Measurements from ENCODE around the gene ERLEC1.
"Not testable (repeated sequence)": the region's sequence is repeated elsewhere in the genome, so short reads cannot be mapped to it uniquely, and the experiment has no call there.

The ERLEC1 gene, protein sequence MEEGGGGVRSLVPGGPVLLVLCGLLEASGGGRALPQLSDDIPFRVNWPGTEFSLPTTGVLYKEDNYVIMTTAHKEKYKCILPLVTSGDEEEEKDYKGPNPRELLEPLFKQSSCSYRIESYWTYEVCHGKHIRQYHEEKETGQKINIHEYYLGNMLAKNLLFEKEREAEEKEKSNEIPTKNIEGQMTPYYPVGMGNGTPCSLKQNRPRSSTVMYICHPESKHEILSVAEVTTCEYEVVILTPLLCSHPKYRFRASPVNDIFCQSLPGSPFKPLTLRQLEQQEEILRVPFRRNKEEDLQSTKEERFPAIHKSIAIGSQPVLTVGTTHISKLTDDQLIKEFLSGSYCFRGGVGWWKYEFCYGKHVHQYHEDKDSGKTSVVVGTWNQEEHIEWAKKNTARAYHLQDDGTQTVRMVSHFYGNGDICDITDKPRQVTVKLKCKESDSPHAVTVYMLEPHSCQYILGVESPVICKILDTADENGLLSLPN

DNA sequence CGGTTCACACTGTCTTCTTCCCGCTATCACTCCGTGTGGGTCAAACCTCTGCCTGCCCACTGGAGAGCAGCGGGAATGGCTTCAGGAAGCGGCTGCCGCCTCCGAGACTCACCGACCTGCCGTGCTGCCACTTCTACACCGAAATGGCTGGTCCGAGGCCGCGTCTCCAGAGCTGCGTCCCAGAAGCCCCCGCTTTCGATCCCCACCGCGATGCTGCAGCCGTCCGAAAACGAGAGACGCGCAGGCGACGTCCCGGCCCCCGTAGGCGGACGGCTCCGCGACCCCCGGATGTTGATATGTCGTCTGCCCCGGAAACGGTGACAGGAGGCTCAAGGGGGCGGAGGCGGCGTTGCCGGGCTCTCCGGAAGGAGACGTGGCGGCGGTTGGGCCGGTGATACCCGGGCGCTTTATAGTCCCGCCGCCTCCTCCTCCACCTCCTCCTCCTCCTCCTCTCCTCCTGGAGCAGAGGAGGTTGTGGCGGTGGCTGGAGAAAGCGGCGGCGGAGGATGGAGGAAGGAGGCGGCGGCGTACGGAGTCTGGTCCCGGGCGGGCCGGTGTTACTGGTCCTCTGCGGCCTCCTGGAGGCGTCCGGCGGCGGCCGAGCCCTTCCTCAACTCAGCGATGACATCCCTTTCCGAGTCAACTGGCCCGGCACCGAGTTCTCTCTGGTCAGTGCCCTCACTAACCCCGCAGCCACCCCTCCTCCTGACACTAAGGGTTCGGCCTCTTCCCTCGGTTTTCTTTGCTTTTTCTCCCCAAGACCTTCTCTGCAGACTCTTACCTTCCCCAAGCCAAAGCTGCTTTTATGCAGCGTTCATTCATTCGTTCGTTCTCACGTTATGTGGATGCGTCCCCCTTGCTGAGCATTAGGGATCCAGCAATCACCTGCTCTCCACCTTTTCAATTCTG, at the start of gene ERLEC1, which contains the start of gene ASB3:
Gene ERLEC1 (plus strand): TSS at position 340 of the 909 bp plus-strand sequence. CDS start 167 bp downstream, at position 507.
Gene ASB3 (minus strand): TSS at position 249 of the 909 bp plus-strand sequence. CDS start 21,381 bp downstream, outside the sequence.
- no peak for FAIRE-seq

- FAIRE-seq, result no peak
Observed at GRCh38 chr2:53737091-53737490, 49.8 kb upstream of the ERLEC1 start.

DNA sequence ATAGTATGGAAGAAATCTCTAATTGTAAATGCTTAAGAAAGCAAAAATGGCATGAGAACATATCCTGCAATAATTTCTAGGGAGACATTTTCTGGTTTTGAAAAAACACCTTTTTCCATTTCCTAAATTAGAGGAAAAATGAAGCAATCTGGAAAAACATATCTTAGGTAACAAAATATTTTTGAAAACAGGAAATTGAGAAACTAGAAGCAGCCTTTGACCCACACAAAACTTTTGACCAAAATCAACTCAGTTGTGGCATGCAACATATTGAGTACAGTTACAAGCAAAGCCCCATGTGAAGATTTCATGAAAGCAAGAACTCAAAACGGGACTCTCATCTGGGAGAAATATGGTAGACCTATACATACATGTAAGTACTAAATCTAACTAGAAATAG, 47.8 kb upstream of the ERLEC1 start:
- FAIRE-seq, result no peak

- no peak for FAIRE-seq
Observed at GRCh38 chr2:53740170-53740569, 46.7 kb upstream of the ERLEC1 start.

DNA sequence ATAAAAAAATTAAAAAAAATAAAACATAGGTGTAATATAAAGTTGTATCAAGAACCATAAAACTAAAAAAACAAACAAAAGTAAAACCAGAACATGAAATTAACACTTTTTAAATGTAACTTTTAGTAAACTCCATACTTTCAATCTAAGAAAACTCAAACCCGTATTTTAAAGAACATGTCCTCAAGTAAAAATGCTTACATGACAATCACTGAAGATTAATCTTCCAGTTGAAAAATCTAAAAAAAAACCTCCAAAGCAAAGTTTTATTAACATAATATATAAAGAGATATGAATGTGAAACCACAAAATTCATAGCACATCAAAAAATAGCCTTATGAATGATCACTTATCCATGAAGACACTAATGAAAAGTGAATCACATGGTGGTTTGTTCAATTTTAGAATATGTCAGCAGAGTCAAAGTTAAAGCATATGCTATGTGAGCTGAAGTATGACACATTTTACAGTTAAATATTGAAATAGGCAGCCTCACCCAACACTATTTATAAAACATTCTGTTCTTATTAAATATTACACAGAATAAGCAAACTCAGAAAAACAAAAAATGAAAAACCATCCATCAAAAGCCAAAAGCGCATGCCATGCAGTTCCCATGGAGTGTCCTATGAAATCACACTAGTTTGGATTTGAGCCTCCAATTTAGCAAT, 42.3 kb upstream of the ERLEC1 start:
- peak; percentile 14 for FAIRE-seq

DNA sequence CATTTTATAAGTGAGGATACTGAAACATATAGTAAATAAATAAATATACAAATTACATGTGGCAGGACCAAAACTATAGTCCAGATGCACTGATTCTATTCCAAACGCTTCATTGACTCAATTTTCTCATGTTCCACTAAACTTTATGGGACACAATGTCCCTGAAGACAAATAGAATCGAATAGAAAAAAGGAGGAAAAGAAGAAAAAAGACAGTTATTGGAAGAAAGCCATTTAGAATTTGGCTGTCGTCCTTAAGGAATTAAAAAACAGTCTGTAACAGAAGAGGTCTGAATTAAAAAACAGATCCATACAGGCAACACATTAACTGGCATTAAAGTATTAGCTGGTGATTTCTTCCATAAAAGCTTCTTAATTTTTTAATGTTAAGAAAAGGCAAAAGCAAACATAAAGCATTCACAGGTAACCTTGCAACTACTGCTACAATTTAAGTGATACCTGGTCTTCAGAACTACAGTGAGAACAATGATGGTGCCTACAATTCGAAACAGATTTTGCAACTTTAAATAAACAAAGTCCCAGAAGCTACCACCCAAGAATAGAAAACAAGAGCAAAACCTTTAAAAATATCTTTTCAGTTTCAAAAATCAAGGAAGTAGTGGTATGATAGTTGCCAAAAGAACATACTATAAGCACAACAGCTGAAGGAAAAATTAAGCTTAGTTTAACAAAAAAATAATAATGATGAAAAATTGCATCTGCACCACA, 36.6 kb upstream of the ERLEC1 start:
- FAIRE-seq, result no peak

DNA sequence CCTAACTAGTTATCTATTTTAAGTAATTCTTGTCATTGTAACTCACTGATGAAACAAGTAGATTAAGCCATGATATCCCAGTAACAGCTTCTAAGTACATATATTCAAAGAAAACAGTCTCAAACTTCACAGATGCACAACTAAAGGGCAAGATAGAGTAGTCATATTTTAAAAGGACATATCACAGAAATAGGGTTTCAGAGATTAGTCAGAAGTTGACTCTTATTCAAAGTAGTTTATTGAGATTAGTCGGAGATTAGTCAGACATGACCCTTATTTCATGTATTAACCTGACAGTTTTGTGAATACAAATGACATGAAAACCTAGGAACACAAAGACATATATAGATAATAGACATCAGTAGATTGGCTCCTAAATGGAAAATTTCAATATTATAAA, 35.1 kb upstream of the ERLEC1 start:
- FAIRE-seq, result no peak

DNA sequence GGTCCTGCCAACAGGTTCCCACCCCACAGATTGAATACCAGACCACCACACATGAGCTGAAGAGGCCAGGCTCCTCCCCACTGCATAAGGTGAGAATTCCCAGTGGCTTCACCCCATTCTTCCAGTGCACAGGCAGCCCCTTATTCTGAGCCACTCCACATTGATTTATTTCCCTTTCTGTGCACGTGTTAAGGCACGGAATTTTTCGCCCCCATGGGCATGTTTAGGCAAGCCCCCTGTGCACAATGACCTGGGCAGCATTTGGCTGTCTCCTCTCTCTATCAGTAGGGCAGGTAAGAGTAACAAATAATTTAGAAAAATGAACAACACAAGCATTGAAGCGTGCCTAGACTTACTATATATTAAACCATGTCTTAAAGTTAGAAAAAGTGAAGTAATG, 34.5 kb upstream of the ERLEC1 start:
- FAIRE-seq, result no peak

DNA sequence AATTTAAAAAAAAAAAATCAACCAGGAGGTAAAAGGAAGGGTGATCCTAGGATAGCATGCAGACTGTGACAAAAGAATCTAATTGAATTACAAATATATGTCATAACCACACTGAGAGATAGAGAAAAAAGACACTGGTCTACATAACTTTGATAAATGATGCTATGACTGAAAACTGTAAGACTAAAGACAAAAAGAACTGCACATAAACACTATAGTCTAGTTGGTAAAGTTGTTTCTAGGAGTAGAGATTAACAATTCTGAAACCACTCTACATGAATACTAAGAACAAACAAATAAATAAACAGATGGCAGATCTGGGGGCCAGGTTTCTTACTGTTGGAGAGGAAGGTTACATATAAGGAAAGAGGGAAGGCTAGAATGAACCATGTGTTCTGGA, 33.8 kb upstream of the ERLEC1 start:
- no peak for FAIRE-seq

DNA sequence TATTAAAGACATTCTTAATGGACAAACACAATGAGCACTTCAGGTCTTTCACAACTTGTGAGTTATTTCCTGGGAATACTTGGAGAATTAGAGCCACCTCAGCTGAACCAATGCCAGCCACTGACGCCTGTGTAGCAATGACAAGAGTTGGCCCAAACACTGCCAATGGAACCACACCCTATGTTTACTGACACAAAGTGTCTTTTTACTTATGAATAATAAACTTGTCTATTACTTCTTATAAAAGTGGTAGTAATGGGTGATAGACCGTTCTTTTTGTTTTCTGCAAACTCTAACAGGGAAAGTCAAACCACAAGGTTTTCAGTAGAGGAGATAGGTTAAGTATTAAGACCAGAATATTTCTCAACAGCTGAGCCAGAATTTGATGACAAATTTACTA, 31.7 kb upstream of the ERLEC1 start:
- FAIRE-seq, result no peak

DNA sequence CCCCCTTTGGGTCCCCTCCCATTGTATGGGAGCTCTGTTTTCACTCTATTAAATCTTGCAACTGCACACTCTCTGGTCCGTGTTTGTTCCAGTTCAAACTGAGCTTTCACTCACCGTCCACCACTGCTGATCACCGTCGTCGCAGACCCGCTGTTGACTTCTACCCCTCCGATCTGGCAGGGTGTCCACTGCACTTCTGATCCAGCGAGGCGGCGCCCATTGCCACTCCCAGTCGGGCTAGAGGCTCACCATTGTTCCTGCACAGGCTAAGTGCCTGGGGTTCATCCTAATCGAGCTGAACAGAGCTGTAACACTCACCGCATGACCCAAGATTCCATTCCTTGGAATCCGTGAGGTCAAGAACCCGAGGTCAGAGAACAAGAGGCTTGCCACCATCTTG, 30.2 kb upstream of the ERLEC1 start:
- no peak for FAIRE-seq

GRCh38 chr2:53757206-53757605, 29.6 kb upstream of the ERLEC1 start:
- not testable (repeated sequence) for FAIRE-seq

DNA sequence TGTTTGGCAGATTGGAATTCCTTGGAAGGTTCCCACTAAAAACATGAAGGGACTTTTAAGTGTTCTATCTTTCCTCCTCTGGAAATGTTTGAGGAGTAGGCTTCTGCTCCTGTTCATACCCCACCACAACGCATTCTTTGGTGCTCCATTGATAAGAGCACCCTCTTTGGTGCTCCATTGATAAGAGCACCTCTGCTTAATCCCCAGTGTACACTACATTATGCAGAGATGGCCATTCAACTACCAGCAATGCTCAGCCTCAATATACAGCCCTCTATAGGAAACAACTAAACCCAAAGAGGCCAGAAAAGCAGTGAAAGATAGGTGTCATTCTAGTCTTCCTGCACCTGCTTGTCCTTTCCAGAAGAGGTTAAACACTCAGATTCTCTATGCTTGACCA, 21.1 kb upstream of the ERLEC1 start:
- FAIRE-seq, result no peak

- no peak for FAIRE-seq
Observed at GRCh38 chr2:53767405-53768241, 19.2 kb upstream of the ERLEC1 start, which contains the start of gene CHAC2. Gene CHAC2, plus strand, starts transcription at chr2:53767804. Its CDS starts 83 bp downstream, at chr2:53767887.

DNA sequence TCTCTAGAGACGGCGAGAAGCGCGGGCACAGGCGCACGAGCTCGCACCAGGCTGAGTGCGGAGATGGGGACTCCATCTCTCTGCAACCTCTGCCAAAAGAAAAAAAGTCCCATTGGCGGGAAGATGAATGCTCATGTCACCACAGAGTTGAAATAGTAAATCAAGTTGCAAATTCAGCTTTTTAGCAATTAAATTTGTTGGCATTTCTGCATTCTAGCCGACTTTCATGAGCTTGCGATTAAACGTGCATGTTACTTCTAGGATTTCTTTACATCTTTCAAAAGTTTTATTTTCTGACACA, 18.7 kb upstream of the ERLEC1 start:
- FAIRE-seq, result no peak

GRCh38 chr2:53769318-53769945, 17.4 kb upstream of the ERLEC1 start:
- no peak for FAIRE-seq

DNA sequence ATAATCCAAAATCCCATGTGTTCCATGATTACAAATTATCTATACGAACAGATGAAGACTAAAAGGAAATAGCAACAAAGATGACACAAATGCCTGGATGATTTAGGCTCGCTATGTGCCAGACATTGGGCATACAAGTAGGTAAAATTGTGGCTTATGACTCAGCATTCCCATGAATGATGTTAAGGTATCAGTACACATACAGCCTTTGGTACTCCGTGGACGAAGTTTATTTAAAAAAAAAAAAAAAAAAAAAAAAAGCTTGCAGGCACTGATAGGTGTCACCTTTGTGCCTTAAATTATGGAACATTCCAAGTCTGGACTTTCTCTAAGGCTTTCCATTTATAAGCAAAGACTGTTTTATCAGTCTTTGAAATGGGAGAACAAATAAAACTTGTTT, 16.6 kb upstream of the ERLEC1 start:
- no peak for FAIRE-seq

GRCh38 chr2:53777134-53777533, 9.7 kb upstream of the ERLEC1 start:
- no peak for FAIRE-seq

DNA sequence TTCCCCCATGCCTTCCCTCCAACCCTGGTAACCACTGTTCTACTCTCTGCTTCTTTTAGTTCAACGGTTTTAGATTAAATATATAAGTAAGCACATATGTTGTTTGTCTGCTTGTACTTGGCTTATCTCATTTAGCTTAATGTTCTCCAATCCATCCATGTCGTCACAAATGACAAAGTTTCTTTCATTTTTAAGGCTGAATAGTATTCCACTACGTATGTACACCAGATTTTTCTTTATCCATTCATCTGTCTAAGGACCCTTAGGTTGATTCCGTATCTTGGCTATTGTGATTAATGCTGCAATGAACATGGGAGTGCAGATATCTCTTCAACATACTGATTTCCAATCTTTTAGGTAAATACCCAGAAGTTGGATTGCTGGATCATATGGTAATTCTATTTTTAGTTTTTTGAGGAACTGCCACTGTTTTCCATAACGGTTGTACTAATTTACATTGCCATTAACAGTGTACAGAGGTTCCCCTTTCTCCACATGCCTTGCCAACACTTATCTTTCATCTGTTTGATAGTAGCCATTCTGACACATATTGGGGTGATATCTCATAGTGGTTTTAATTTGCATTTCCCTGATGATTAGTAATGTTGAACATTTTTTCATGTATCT, 8.2 kb upstream of the ERLEC1 start:
- FAIRE-seq, result no peak

DNA sequence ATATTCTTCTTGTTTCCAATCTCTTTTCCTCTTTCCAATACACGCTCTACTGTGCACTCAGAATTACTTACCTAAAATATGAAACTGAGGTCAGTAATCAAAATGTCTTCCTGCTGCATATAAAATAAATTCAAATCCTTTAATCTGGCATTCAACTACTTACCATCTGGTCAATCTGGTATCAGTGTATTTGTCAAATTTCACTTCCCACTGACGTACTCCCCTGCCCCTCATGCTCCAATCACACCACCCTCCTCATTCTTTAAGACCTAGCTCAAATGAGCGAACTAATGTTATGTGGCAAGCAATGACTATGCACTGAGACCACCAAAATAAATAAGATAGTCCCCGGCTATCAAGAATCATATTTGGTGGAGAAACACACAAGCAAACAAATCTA, 6.8 kb upstream of the ERLEC1 start:
- no peak for FAIRE-seq
